ENCODE data around the gene TCFL5. TPM values are rescaled to one million over a fixed set of nuclear protein-coding genes. Genes with fewer than 3 reads are reported as not detected.

Gene TCFL5
- total and polyA plus RNA-seq, 10 of the 15 experiments (the other 5 are each of a cell fraction or from before 2014, with no cell fraction given), result 0.48 to 8.1 (median 3.8) TPM

- ChIA-PET SMC1A (ENCODE audit: uncharacterized antibody, unreplicated experiment) (no interaction called here), POLR2A (no interaction called here), CTCF (no interaction called here), RAD21 (ENCODE audit: unreplicated experiment) (no interaction called here)
- no peak overlapping the region for H2AFZ ChIP-seq (ENCODE audit: control insufficient read depth, low read depth, low read length)
- H3K27ac ChIP-seq (ENCODE audit: control insufficient read depth, insufficient read depth), result no peak overlapping the region
- ATAC-seq, result no peak
- in situ Hi-C loops (cut with MboI) (no loop called here), intact Hi-C loops (cut with micrococcal nuclease; ENCODE audit: unreplicated experiment) (no loop called here)
- H3K79me2 ChIP-seq (ENCODE audit: control insufficient read depth, insufficient read depth, low read length), result no peaks in the 10 kb centered on the region
- H3K4me1 ChIP-seq (ENCODE audit: control insufficient read depth, insufficient read depth, low read length), result peaks cover 20% of the 10 kb centered on the region
- no peaks in the 10 kb centered on the region for H4K20me1 ChIP-seq (ENCODE audit: control insufficient read depth, insufficient read depth)
- H3K9me3 ChIP-seq (replicated peaks; ENCODE audit: control insufficient read depth, insufficient read depth, low read length), result no peaks in the 10 kb centered on the region
- no TSS peak for BruUV-seq (replicated peaks)
- peaks cover 0 to 3% of the 10 kb centered on the region in 2 experiments; a peak in 2 of 4 replicates for H3K27me3 ChIP-seq (replicated peaks in 1 of 2; ENCODE audit: control insufficient read depth in 2 of 2, insufficient read depth in 2 of 2, low read length in 1 of 2)
- no peak overlapping the region for H3K4me2 ChIP-seq (ENCODE audit: control insufficient read depth, insufficient read depth)
- no peak overlapping the region for H3K9ac ChIP-seq (ENCODE audit: control insufficient read depth, insufficient read depth, low read length)
- no peaks in the 10 kb centered on the region for H3K36me3 ChIP-seq (ENCODE audit: control insufficient read depth in 2 of 2, insufficient read depth in 2 of 2, low read length in 1 of 2)
- TF ChIP-seq ZNF592 (IDR thresholded peaks at IDR 0.05) (no peak), ZBTB11 (CRISPR knock-in tag; IDR thresholded peaks at IDR 0.05) (no peak)
- FAIRE-seq, result no peak
- H3K4me3 ChIP-seq, result no peak overlapping the region
- no peak for DNase-seq (ENCODE audit: low read depth, low spot score)
- WGBS (ENCODE audit: insufficient coverage, insufficient replicate concordance, low lambda C conversion rate, missing lambda C conversion rate), result 71% methylated on average over 50 of the region's 52 CpGs
These were observed 25.4 kb downstream of the TCFL5 start for GRCh38 chr20:62835931-62836861.
